GM04504 (cell line): ENCODE data around the gene SLC38A3.

Experiments used
- DNase-seq: peaks from one replicate; pipeline ENCODE4 v3.0.0-alpha.2; 2012; ENCODE audit warnings: low read depth

Gene SLC38A3

GRCh38 chr3:50169232-50169832, 35.7 kb upstream of the SLC38A3 start:
- no peak for DNase-seq

- no peak for DNase-seq
Observed at GRCh38 chr3:50169858-50170257, 35.2 kb upstream of the SLC38A3 start.

GRCh38 chr3:50170689-50171088, 34.4 kb upstream of the SLC38A3 start:
- DNase-seq = no peak

GRCh38 chr3:50171540-50172301, 33.4 kb upstream of the SLC38A3 start:
- DNase-seq = no peak

- no peak for DNase-seq
Observed at GRCh38 chr3:50172626-50173220, 32.3 kb upstream of the SLC38A3 start.

- DNase-seq = no peak
Observed at GRCh38 chr3:50173685-50174516, 31.2 kb upstream of the SLC38A3 start.

GRCh38 chr3:50174517-50174895, 30.6 kb upstream of the SLC38A3 start:
- no peak for DNase-seq

GRCh38 chr3:50174947-50175524, 30.0 kb upstream of the SLC38A3 start:
- no peak for DNase-seq

- no peak for DNase-seq
Observed at GRCh38 chr3:50177346-50177745, 27.7 kb upstream of the SLC38A3 start.

- no peak for DNase-seq
Observed at GRCh38 chr3:50179710-50180109, 25.4 kb upstream of the SLC38A3 start.

GRCh38 chr3:50181985-50182384, 23.1 kb upstream of the SLC38A3 start:
- DNase-seq = no peak

- DNase-seq = no peak
Observed at GRCh38 chr3:50182533-50183099, 22.5 kb upstream of the SLC38A3 start.

GRCh38 chr3:50183755-50184154, 21.3 kb upstream of the SLC38A3 start:
- DNase-seq = no peak

GRCh38 chr3:50184242-50184978, 20.7 kb upstream of the SLC38A3 start:
- DNase-seq = no peak

GRCh38 chr3:50185230-50185629, 19.8 kb upstream of the SLC38A3 start:
- DNase-seq = no peak

GRCh38 chr3:50186096-50186495, 19.0 kb upstream of the SLC38A3 start:
- no peak for DNase-seq

- DNase-seq = no peak
Observed at GRCh38 chr3:50187750-50188149, 17.3 kb upstream of the SLC38A3 start.

GRCh38 chr3:50189274-50189673, 15.8 kb upstream of the SLC38A3 start:
- DNase-seq = peak; percentile 68

GRCh38 chr3:50189989-50190388, 15.1 kb upstream of the SLC38A3 start:
- no peak for DNase-seq

- no peak for DNase-seq
Observed at GRCh38 chr3:50190936-50191660, 14.0 kb upstream of the SLC38A3 start, which contains the start of gene GNAT1. GNAT1 (plus strand) TSS chr3:50191610; CDS start chr3:50191726, 116 bp downstream.
